HepG2 (cell line): ENCODE data around the gene MYH7B. TPM values are rescaled to one million over a fixed set of nuclear protein-coding genes. Genes with fewer than 3 reads are reported as not detected.
A peak's percentile ranks its signal among the peaks of the same experiment; 100 is the strongest.

Experiments
- ATAC-seq: fragments of 200-7000 bp; cut with Tn5 transposase; 3 replicates; pipeline ENCODE4 v1.9.1; 2020; ENCODE audit warnings: mild to moderate bottlenecking, moderate library complexity
- BruUV-seq: library from RNA; stranded (reverse); fragments of 400-500 nt; replicated peaks from 2 replicates; lab custom pipeline; 2021; lab: Mats Ljungman, UMichigan
- CTCF ChIA-PET: fragments of 300-600 bp; formaldehyde crosslinking; extraction: SDS; loops from one replicate; lab custom pipeline; 2021; ENCODE audit warnings: low total read pairs, inconsistent platforms, low intra/inter-chr PET ratio; lab: Yijun Ruan, JAX
- POLR2A ChIA-PET: fragments of 350-600 bp; sonication (Branson Sonifier 250); formaldehyde crosslinking; loops from one replicate; lab custom pipeline; 2020; ENCODE audit warnings: antibody characterized with exemption, inconsistent platforms; lab: Yijun Ruan, JAX
- DNase-seq: peaks from one replicate; pipeline ENCODE4 v3.0.0-alpha.2; 2015; ENCODE audit warnings: low spot score
- FAIRE-seq: peaks from 3 replicates; lab custom pipeline; 2011; peaks lifted over from hg19 to GRCh38; lab: Jason Lieb, UNC
- H2AFZ ChIP-seq: one replicate; pipeline ENCODE4 v1.6.1; 2011; ENCODE audit warnings: low read length, inconsistent platforms
- H3K27ac ChIP-seq: fragments of 300-600 bp; 3 replicates; pipeline ENCODE4 v1.8.0; 2011; ENCODE audit warnings: mixed run types, mild to moderate bottlenecking, mixed read lengths, low read length, inconsistent platforms; ENCODE audit not compliant: insufficient read depth; ENCODE audit errors: extremely low read length
- H3K27me3 ChIP-seq, 2 experiments: fragments of 200-600 bp in 1 of 2; 2 replicates in 1 of 2; 3 replicates in 1 of 2; pipeline versions ENCODE4 v1.6.0 to v1.8.0; 2011; ENCODE audit warnings: low read length in 2 of 2, mild to moderate bottlenecking in 2 of 2, moderate library complexity in 2 of 2, inconsistent platforms in 1 of 2; ENCODE audit not compliant: insufficient read depth in 2 of 2, control insufficient read depth in 1 of 2
- H3K36me3 ChIP-seq, 2 experiments: fragments of 200-600 bp in 1 of 2; replicated peaks in 1 of 2; 2 replicates in 1 of 2; 3 replicates in 1 of 2; pipeline versions ENCODE4 v1.5.1 to v1.8.0; 2011; ENCODE audit warnings: low read length in 2 of 2, inconsistent platforms in 1 of 2; ENCODE audit not compliant: insufficient read depth in 2 of 2, control insufficient read depth in 1 of 2
- H3K4me1 ChIP-seq: 2 replicates; pipeline ENCODE4 v1.5.1; 2012; ENCODE audit warnings: low read length, inconsistent platforms; ENCODE audit not compliant: insufficient read depth
- H3K4me2 ChIP-seq: 2 replicates; pipeline ENCODE4 v1.6.0; 2011; ENCODE audit warnings: low read depth, low read length, inconsistent platforms
- H3K4me3 ChIP-seq, 3 experiments: fragments of 200-600 bp in 1 of 3; sonication (generic), shearing (Covaris generic) in 1 of 3; replicated peaks in 1 of 3; 2 replicates each; pipeline ENCODE4 v1.5.1; 2011 to 2016; ENCODE audit warnings: low read length in 3 of 3, inconsistent platforms in 2 of 3, low read depth in 2 of 3, mild to moderate bottlenecking in 2 of 3, control low read depth in 1 of 3, mixed read lengths in 1 of 3; ENCODE audit not compliant: insufficient read depth in 1 of 3
- H3K79me2 ChIP-seq: one replicate; pipeline ENCODE4 v1.6.1; 2011; ENCODE audit warnings: low read length, inconsistent platforms; ENCODE audit not compliant: insufficient read depth
- H3K9ac ChIP-seq: 2 replicates; pipeline ENCODE4 v1.6.0; 2011; ENCODE audit warnings: mild to moderate bottlenecking, low read depth, low read length, inconsistent platforms; ENCODE audit not compliant: insufficient read depth
- H3K9me3 ChIP-seq: 2 replicates; pipeline ENCODE4 v1.5.1; 2012; ENCODE audit warnings: mild to moderate bottlenecking, low read length
- H4K20me1 ChIP-seq: 2 replicates; pipeline ENCODE4 v1.6.0; 2011; ENCODE audit warnings: inconsistent platforms, mild to moderate bottlenecking, low read length, moderate library complexity; ENCODE audit not compliant: insufficient read depth
- SOX6 ChIP-seq, 2 experiments: fragments of 450-650 bp in 1 of 2; sonication (generic) in 1 of 2; formaldehyde crosslinking in 1 of 2; IDR thresholded peaks; 2 replicates each; pipeline versions ENCODE4 v1.4.0 to v1.6.1; 2017 to 2020; ENCODE audit warnings: antibody characterized with exemption in 1 of 2, mild to moderate bottlenecking in 1 of 2, missing genetic modification reagents in 1 of 2
- SP1 ChIP-seq, 2 experiments: fragments of 450-650 bp in 1 of 2; sonication (generic) in 1 of 2; formaldehyde crosslinking in 1 of 2; IDR thresholded peaks; 2 replicates each; pipeline versions ENCODE4 v1.4.0 to v1.6.1; 2016 to 2020; ENCODE audit warnings: missing genetic modification reagents in 1 of 2
- TFAP4 ChIP-seq: sonication (generic); IDR thresholded peaks from 2 replicates; pipeline ENCODE4 v1.6.1; 2016; ENCODE audit warnings: low read depth, borderline replicate concordance
- TFDP1 ChIP-seq: IDR thresholded peaks from 2 replicates; pipeline ENCODE4 v1.6.1; 2016; ENCODE audit warnings: missing compliant biosample characterization, missing genetic modification reagents, borderline replicate concordance
- ZNF891 ChIP-seq: sonication (generic); formaldehyde crosslinking; IDR thresholded peaks from 2 replicates; pipeline ENCODE4 v1.5.0; 2020; ENCODE audit warnings: mild to moderate bottlenecking, missing genetic modification reagents
- WGBS: methylation state at CpG from one replicate; pipeline ENCODE4 v1.1.6; 2017; ENCODE audit warnings: low lambda C conversion rate; 5-methylcytosine and 5-hydroxymethylcytosine counted together
- in situ Hi-C: cut with HindIII; loops from 2 replicates; pipeline ENCODE4 v1.10.0; 2017; ENCODE audit warnings: low pct_unique_long_range_greater_than_20kb; ENCODE audit not compliant: extremely low pct_ligation_motif_present
- intact Hi-C: fragments of 100-400 bp; cut with micrococcal nuclease; formaldehyde crosslinking; loops from one replicate; pipeline ENCODE4 v1.10.0; 2022; ENCODE audit not compliant: unreplicated experiment
- polyA plus RNA-seq, 8 experiments: library from polyadenylated mRNA; depleted of rRNA in 3 of 8; stranded (reverse) in 7 of 8; unstranded in 1 of 8; fragments of >200 nt; fragmentation: Illumina TruSeq in 4 of 8; extraction: Trizol in 4 of 8; gene quantifications; 2 replicates each; pipeline versions ENCODE4 v1.2.1 to v1.2.3, GENCODE V29; 2011 to 2016; ENCODE audit warnings: low read depth in 4 of 8, missing spikeins in 1 of 8, mixed read lengths in 1 of 8; ENCODE audit not compliant: insufficient read depth in 1 of 8
- total RNA-seq, 5 experiments: library from RNA; depleted of rRNA; stranded (reverse); fragments of >200 nt; fragmentation: Illumina TruSeq; extraction: Trizol; gene quantifications; 2 replicates each; pipeline ENCODE4 v1.2.3, GENCODE V29; 2016; ENCODE audit warnings: low read depth in 1 of 5

Gene MYH7B
- total and polyA plus RNA-seq, 2 of the 13 experiments (the other 11 are each of a cell fraction or from before 2014, with no cell fraction given): 0.05 to 0.20 TPM

- Histone ChIP-seq H3K9me3 (no peaks in the 10 kb centered on the region; the same call in 1 of the 2 replicates), H3K4me1 (peaks cover 6% of the 10 kb centered on the region; the same call in 1 of the 2 replicates), H2AFZ (no peak overlapping the region), H3K4me2 (no peak overlapping the region), H3K36me3 (peaks cover 25 to 87% of the 10 kb centered on the region in 2 experiments), H3K27ac (no peak overlapping the region), H3K9ac (no peak overlapping the region), H3K79me2 (no peaks in the 10 kb centered on the region), H4K20me1 (no peaks in the 10 kb centered on the region), H3K4me3 (no peak overlapping the region), H3K27me3 (no peaks in the 10 kb centered on the region)
- in situ Hi-C loops (no loop called here), intact Hi-C loops (no loop called here)
- CTCF ChIA-PET: no interaction called here
- POLR2A ChIA-PET: no interaction called here
- 98% methylated on average over 3 of the region's 3 CpGs for WGBS
- FAIRE-seq (no peak), DNase-seq (no peak), ATAC-seq (no peak)
- no peak for TF ChIP-seq TFDP1 (CRISPR knock-in tag)
- no peak for TF ChIP-seq SP1 (IDR thresholded peaks at IDR 0.05)
- no peak for TF ChIP-seq SP1 (CRISPR knock-in tag; IDR thresholded peaks at IDR 0.05)
- TF ChIP-seq TFAP4: no peak
- no TSS peak for BruUV-seq
Measured at GRCh38 chr20:34925341-34925740, 30.3 kb upstream of the MYH7B start.

GRCh38 chr20:34925981-34926380 is 29.7 kb upstream of the MYH7B start:
- Histone ChIP-seq H2AFZ (no peak overlapping the region), H3K4me2 (no peak overlapping the region), H3K4me1 (peaks cover 6% of the 10 kb centered on the region; the same call in 1 of the 2 replicates), H3K27ac (no peak overlapping the region), H3K4me3 (no peak overlapping the region), H3K36me3 (peaks cover 26 to 83% of the 10 kb centered on the region in 2 experiments), H3K9me3 (no peaks in the 10 kb centered on the region; the same call in 1 of the 2 replicates), H3K27me3 (no peaks in the 10 kb centered on the region)
- ATAC-seq: no peak
- DNase-seq: no peak
- TF ChIP-seq ZNF891 (CRISPR knock-in tag) (0 out of 2 replicates have a peak, but pooled peaks have one; percentile 45), SOX6 (IDR thresholded peaks at IDR 0.05) (no peak), SOX6 (CRISPR knock-in tag; IDR thresholded peaks at IDR 0.05) (no peak)
- TF ChIP-seq, all 625 proteins: peak for 1
- CTCF ChIA-PET: no interaction called here
- intact Hi-C loops (no loop called here), in situ Hi-C loops (no loop called here)
- BruUV-seq: no TSS peak
- no peak for FAIRE-seq
- no peaks in the 10 kb centered on the region for H4K20me1 ChIP-seq
- POLR2A ChIA-PET: no interaction called here
- 83% methylated on average over 1 of the region's 1 CpG for WGBS
- no peaks in the 10 kb centered on the region for H3K79me2 ChIP-seq
- H3K9ac ChIP-seq: no peak overlapping the region
